ENCODE results near the gene CCDC85B.
"Not testable (repeated sequence)": the region's sequence is repeated elsewhere in the genome, so short reads cannot be mapped to it uniquely, and the experiment has no call there.

Gene CCDC85B

GRCh38 chr11:65887723-65888162, 2.7 kb upstream of the CCDC85B start:
- DNase-seq: no peak

- peak; percentile 91 for DNase-seq
Measured at GRCh38 chr11:65888163-65888814, 2.2 kb upstream of the CCDC85B start, which contains the start of gene FIBP. Gene FIBP (minus strand): TSS chr11:65888471. CDS start chr11:65888418, 53 bp downstream.

- no peak for DNase-seq
Measured at GRCh38 chr11:65891219-65892136, 1.0 kb downstream of the CCDC85B start.

GRCh38 chr11:65892137-65892540, 1.7 kb downstream of the CCDC85B start:
- not testable (repeated sequence) for DNase-seq

GRCh38 chr11:65892661-65893317, 2.3 kb downstream of the CCDC85B start:
- no peak for DNase-seq

- no peak for DNase-seq
Measured at GRCh38 chr11:65894034-65894591, 3.6 kb downstream of the CCDC85B start.

- no peak for DNase-seq
Measured at GRCh38 chr11:65895482-65895981, 5.1 kb downstream of the CCDC85B start.

- no peak for DNase-seq
Measured at GRCh38 chr11:65896034-65896999, 5.8 kb downstream of the CCDC85B start.

- DNase-seq: no peak
Measured at GRCh38 chr11:65897020-65897471, 6.6 kb downstream of the CCDC85B start.

- no peak for DNase-seq
Measured at GRCh38 chr11:65898656-65899355, 8.3 kb downstream of the CCDC85B start.

GRCh38 chr11:65899356-65900124, 9.1 kb downstream of the CCDC85B start:
- no peak for DNase-seq

GRCh38 chr11:65900125-65900898, 9.8 kb downstream of the CCDC85B start, which contains the start of gene FOSL1:
Gene FOSL1 (minus strand): TSS chr11:65900388. CDS start chr11:65900339, 49 bp downstream.
- DNase-seq: peak; percentile 67

GRCh38 chr11:65900899-65901180, 10.4 kb downstream of the CCDC85B start:
- no peak for DNase-seq

- DNase-seq: no peak
Measured at GRCh38 chr11:65903068-65903481, 12.6 kb downstream of the CCDC85B start.

GRCh38 chr11:65903715-65904114, 13.2 kb downstream of the CCDC85B start:
- DNase-seq: no peak

- no peak for DNase-seq
Measured at GRCh38 chr11:65906602-65907001, 16.1 kb downstream of the CCDC85B start.

- no peak for DNase-seq
Measured at GRCh38 chr11:65907878-65908277, 17.4 kb downstream of the CCDC85B start.

GRCh38 chr11:65911682-65912568, 21.5 kb downstream of the CCDC85B start:
- peak; percentile 10 for DNase-seq

All from DMS79 treated with DMSO at 0.1 percent for 48 hours (cell line).